Measurements from ENCODE around the gene MTCH1. TPM values are rescaled to one million over a fixed set of nuclear protein-coding genes. Genes with fewer than 3 reads are reported as not detected.

The MTCH1 gene
- total RNA-seq, 1 experiment from 2014 or later: 161 TPM

GRCh38 chr6:37007340-37008043 is 21.5 kb upstream of the MTCH1 start:
- no peak overlapping the region for H2AFZ ChIP-seq (ENCODE audit: low read depth, low read length, poor library complexity, severe bottlenecking)
- H3K4me1 ChIP-seq (ENCODE audit: control insufficient read depth in 1 of 2, insufficient read depth in 2 of 2, low read length in 2 of 2): no peaks in the 10 kb centered on the region
- intact Hi-C loops (cut with micrococcal nuclease): no loop called here
- ChIA-PET POLR2A (interaction anchor here (1.2 kb wide), 1 partner anchor 21 kb away, joined by 3 read pairs; the partner anchor contains the start of gene MTCH1), RAD21 (ENCODE audit: low non-redundant PET in 1 of 2, low total read pairs in 2 of 2, uncharacterized antibody in 2 of 2, unreplicated experiment in 2 of 2) (no interaction called here), CTCF (interaction anchor here (1.3 kb wide), 1 partner anchor 10 kb away, joined by 7 read pairs; no protein-coding TSS in a partner anchor)
- TF ChIP-seq YY1 (IDR thresholded peaks at IDR 0.05; ENCODE audit: extremely low read depth, insufficient replicate concordance, low read depth, low read length): no peak
- TF ChIP-seq RAD21 (IDR thresholded peaks at IDR 0.05; ENCODE audit: low read depth): no peak
- no peak for TF ChIP-seq ZFX (IDR thresholded peaks at IDR 0.05)
- TF ChIP-seq SRF (IDR thresholded peaks at IDR 0.05; ENCODE audit: low read depth): no peak
- no peak for TF ChIP-seq EZH2 (IDR thresholded peaks at IDR 0.05)
- no peak for TF ChIP-seq MAX (IDR thresholded peaks at IDR 0.05)
- no peak overlapping the region for H3K9ac ChIP-seq (ENCODE audit: low read length)
- ATAC-seq (no peak), DNase-seq (ENCODE audit: low read depth, low spot score) (no peak)
- H3K4me2 ChIP-seq (ENCODE audit: low read length): no peak overlapping the region
- no peak overlapping the region for H3K27ac ChIP-seq (ENCODE audit: low read depth, low read length)
- no peaks in the 10 kb centered on the region for H4K20me1 ChIP-seq (ENCODE audit: insufficient read depth)
- no peaks in the 10 kb centered on the region for H3K9me2 ChIP-seq (ENCODE audit: insufficient read depth)
- BruUV-seq (replicated peaks): no TSS peak
- no peaks in the 10 kb centered on the region for H3K36me3 ChIP-seq (ENCODE audit: control insufficient read depth in 1 of 2, insufficient read depth in 2 of 2, low read length in 2 of 2)
- no peaks in the 10 kb centered on the region for H3K79me2 ChIP-seq (ENCODE audit: insufficient read depth, low read length)
- H3K9me3 ChIP-seq (ENCODE audit: control insufficient read depth in 1 of 2, insufficient read depth in 1 of 2, low read depth in 1 of 2, low read length in 2 of 2): no peaks in the 10 kb centered on the region
- no peak overlapping the region for H3K4me3 ChIP-seq (replicated peaks in 1 of 2; ENCODE audit: low read depth in 1 of 2, low read length in 2 of 2)
- H3K27me3 ChIP-seq (ENCODE audit: insufficient read depth, low read length): no peaks in the 10 kb centered on the region

GRCh38 chr6:37006793-37007339 is 20.9 kb upstream of the MTCH1 start:
- ATAC-seq (no peak), DNase-seq (ENCODE audit: low read depth, low spot score) (no peak)
- Histone ChIP-seq H4K20me1 (ENCODE audit: insufficient read depth) (no peaks in the 10 kb centered on the region), H3K4me1 (ENCODE audit: control insufficient read depth in 1 of 2, insufficient read depth in 2 of 2, low read length in 2 of 2) (no peaks in the 10 kb centered on the region), H3K27me3 (ENCODE audit: insufficient read depth, low read length) (no peaks in the 10 kb centered on the region), H3K4me3 (replicated peaks in 1 of 2; ENCODE audit: low read depth in 1 of 2, low read length in 2 of 2) (no peak overlapping the region), H3K9me3 (ENCODE audit: control insufficient read depth in 1 of 2, insufficient read depth in 1 of 2, low read depth in 1 of 2, low read length in 2 of 2) (no peaks in the 10 kb centered on the region), H3K36me3 (ENCODE audit: control insufficient read depth in 1 of 2, insufficient read depth in 2 of 2, low read length in 2 of 2) (no peaks in the 10 kb centered on the region), H3K4me2 (ENCODE audit: low read length) (no peak overlapping the region), H3K27ac (ENCODE audit: low read depth, low read length) (no peak overlapping the region), H3K9ac (ENCODE audit: low read length) (no peak overlapping the region), H3K79me2 (ENCODE audit: insufficient read depth, low read length) (no peaks in the 10 kb centered on the region), H3K9me2 (ENCODE audit: insufficient read depth) (no peaks in the 10 kb centered on the region), H2AFZ (ENCODE audit: low read depth, low read length, poor library complexity, severe bottlenecking) (no peak overlapping the region)
- ChIA-PET RAD21 (ENCODE audit: low non-redundant PET in 1 of 2, low total read pairs in 2 of 2, uncharacterized antibody in 2 of 2, unreplicated experiment in 2 of 2) (no interaction called here), POLR2A (interaction anchor here (1.2 kb wide), 1 partner anchor 21 kb away, joined by 3 read pairs; the partner anchor contains the start of gene MTCH1), CTCF (interaction anchor here (1.3 kb wide), 1 partner anchor 11 kb away, joined by 7 read pairs; no protein-coding TSS in a partner anchor)
- no TSS peak for BruUV-seq (replicated peaks)
- intact Hi-C loops (cut with micrococcal nuclease): no loop called here
- TF ChIP-seq CTCF (IDR thresholded peaks at IDR 0.05 in 2 of 3, conservative IDR thresholded peaks at IDR 0.05 in 1 of 3; ENCODE audit: borderline replicate concordance in 1 of 3, insufficient read depth in 1 of 3, low read depth in 2 of 3, low read length in 2 of 3) (no peak), JUND (IDR thresholded peaks at IDR 0.05) (no peak), CEBPB (IDR thresholded peaks at IDR 0.05; ENCODE audit: low read depth) (no peak), RAD21 (IDR thresholded peaks at IDR 0.05; ENCODE audit: low read depth) (no peak), EZH2 (IDR thresholded peaks at IDR 0.05) (no peak), FOSL1 (IDR thresholded peaks at IDR 0.05; ENCODE audit: low read depth) (no peak), ZNF274 (IDR thresholded peaks at IDR 0.05; ENCODE audit: low read depth, low read length) (no peak), ZFX (IDR thresholded peaks at IDR 0.05) (no peak), ZBTB33 (IDR thresholded peaks at IDR 0.05; ENCODE audit: extremely low read depth, insufficient replicate concordance, low read length) (no peak)

All from HCT116 (cell line).